SK-N-MC (cell line): ENCODE data around the gene NINL.

Experiments
- EZH2 ChIP-seq: fragments of 200-600 bp; sonication (generic); IDR thresholded peaks from one replicate; pipeline ENCODE4 v1.6.1; 2017; ENCODE audit warnings: antibody characterized with exemption
- POLR2AphosphoS5 ChIP-seq: IDR thresholded peaks from 2 replicates; pipeline ENCODE4 v1.6.1; 2012; ENCODE audit warnings: mild to moderate bottlenecking, low read depth, low read length, borderline replicate concordance

GRCh38 chr20:25532971-25533391 lies 52.4 kb downstream of the NINL start:
- TF ChIP-seq EZH2: no peak
- TF ChIP-seq POLR2AphosphoS5: no peak
